Measurements from ENCODE around the gene SINHCAF.

Gene SINHCAF

GRCh38 chr12:31362115-31362758 is 36.3 kb upstream of the SINHCAF start:
- H3K4me3 ChIP-seq (ENCODE audit: low read length) = no peak overlapping the region
- H3K27me3 ChIP-seq (replicated peaks; ENCODE audit: control insufficient read depth, insufficient read depth, low read length) = peaks cover 3% of the 10 kb centered on the region
- no peaks in the 10 kb centered on the region for H3K4me1 ChIP-seq (ENCODE audit: control insufficient read depth, insufficient read depth, low read length)
- DNase-seq (ENCODE audit: low read depth) = no peak
- no peaks in the 10 kb centered on the region for H3K9me3 ChIP-seq (ENCODE audit: control insufficient read depth, low read length)
- no peaks in the 10 kb centered on the region for H3K36me3 ChIP-seq (ENCODE audit: control insufficient read depth, insufficient read depth, low read length, severe bottlenecking)
- no peak overlapping the region for H3K9ac ChIP-seq (ENCODE audit: low read length)

- Histone ChIP-seq H3K36me3 (ENCODE audit: control insufficient read depth, insufficient read depth, low read length, severe bottlenecking) (no peaks in the 10 kb centered on the region), H3K9ac (ENCODE audit: low read length) (no peak overlapping the region), H3K9me3 (ENCODE audit: control insufficient read depth, low read length) (no peaks in the 10 kb centered on the region), H3K27me3 (replicated peaks; ENCODE audit: control insufficient read depth, insufficient read depth, low read length) (peaks cover 3% of the 10 kb centered on the region), H3K4me1 (ENCODE audit: control insufficient read depth, insufficient read depth, low read length) (no peaks in the 10 kb centered on the region), H3K4me3 (ENCODE audit: low read length) (no peak overlapping the region)
- DNase-seq (ENCODE audit: low read depth) = no peak
Observed at GRCh38 chr12:31361730-31362114, 35.8 kb upstream of the SINHCAF start.

- no peak for DNase-seq (ENCODE audit: low read depth)
- Histone ChIP-seq H3K4me1 (ENCODE audit: control insufficient read depth, insufficient read depth, low read length) (no peaks in the 10 kb centered on the region), H3K36me3 (ENCODE audit: control insufficient read depth, insufficient read depth, low read length, severe bottlenecking) (no peaks in the 10 kb centered on the region), H3K27me3 (replicated peaks; ENCODE audit: control insufficient read depth, insufficient read depth, low read length) (peaks cover 6% of the 10 kb centered on the region), H3K9me3 (ENCODE audit: control insufficient read depth, low read length) (no peaks in the 10 kb centered on the region), H3K9ac (ENCODE audit: low read length) (no peak overlapping the region), H3K4me3 (ENCODE audit: low read length) (no peak overlapping the region)
Observed at GRCh38 chr12:31355747-31356107, 29.8 kb upstream of the SINHCAF start.

GRCh38 chr12:31353750-31354708 is 28.1 kb upstream of the SINHCAF start:
- peaks cover 11% of the 10 kb centered on the region for H3K27me3 ChIP-seq (replicated peaks; ENCODE audit: control insufficient read depth, insufficient read depth, low read length)
- no peak overlapping the region for H3K4me3 ChIP-seq (ENCODE audit: low read length)
- no peaks in the 10 kb centered on the region for H3K9me3 ChIP-seq (ENCODE audit: control insufficient read depth, low read length)
- H3K4me1 ChIP-seq (ENCODE audit: control insufficient read depth, insufficient read depth, low read length) = no peaks in the 10 kb centered on the region
- H3K36me3 ChIP-seq (ENCODE audit: control insufficient read depth, insufficient read depth, low read length, severe bottlenecking) = no peaks in the 10 kb centered on the region
- no peak for DNase-seq (ENCODE audit: low read depth)
- H3K9ac ChIP-seq (ENCODE audit: low read length) = no peak overlapping the region

- Histone ChIP-seq H3K36me3 (ENCODE audit: control insufficient read depth, insufficient read depth, low read length, severe bottlenecking) (no peaks in the 10 kb centered on the region), H3K4me1 (ENCODE audit: control insufficient read depth, insufficient read depth, low read length) (no peaks in the 10 kb centered on the region), H3K27me3 (replicated peaks; ENCODE audit: control insufficient read depth, insufficient read depth, low read length) (peaks cover 18% of the 10 kb centered on the region), H3K9ac (ENCODE audit: low read length) (no peak overlapping the region), H3K4me3 (ENCODE audit: low read length) (no peak overlapping the region), H3K9me3 (ENCODE audit: control insufficient read depth, low read length) (no peaks in the 10 kb centered on the region)
- no peak for DNase-seq (ENCODE audit: low read depth)
Observed at GRCh38 chr12:31346267-31346666, 20.3 kb upstream of the SINHCAF start.

- no peak overlapping the region for H3K4me3 ChIP-seq (ENCODE audit: low read length)
- H3K27me3 ChIP-seq (replicated peaks; ENCODE audit: control insufficient read depth, insufficient read depth, low read length) = peaks cover 12% of the 10 kb centered on the region
- no peak for DNase-seq (ENCODE audit: low read depth)
- no peaks in the 10 kb centered on the region for H3K4me1 ChIP-seq (ENCODE audit: control insufficient read depth, insufficient read depth, low read length)
- H3K9ac ChIP-seq (ENCODE audit: low read length) = no peak overlapping the region
- no peaks in the 10 kb centered on the region for H3K9me3 ChIP-seq (ENCODE audit: control insufficient read depth, low read length)
- no peaks in the 10 kb centered on the region for H3K36me3 ChIP-seq (ENCODE audit: control insufficient read depth, insufficient read depth, low read length, severe bottlenecking)
Observed at GRCh38 chr12:31343139-31343538, 17.2 kb upstream of the SINHCAF start.

GRCh38 chr12:31342286-31342685 is 16.3 kb upstream of the SINHCAF start:
- no peak for DNase-seq (ENCODE audit: low read depth)
- H3K27me3 ChIP-seq (replicated peaks; ENCODE audit: control insufficient read depth, insufficient read depth, low read length) = peaks cover 9% of the 10 kb centered on the region
- H3K36me3 ChIP-seq (ENCODE audit: control insufficient read depth, insufficient read depth, low read length, severe bottlenecking) = no peaks in the 10 kb centered on the region
- no peak overlapping the region for H3K9ac ChIP-seq (ENCODE audit: low read length)
- H3K4me3 ChIP-seq (ENCODE audit: low read length) = no peak overlapping the region
- H3K9me3 ChIP-seq (ENCODE audit: control insufficient read depth, low read length) = no peaks in the 10 kb centered on the region
- H3K4me1 ChIP-seq (ENCODE audit: control insufficient read depth, insufficient read depth, low read length) = no peaks in the 10 kb centered on the region

- no peak for DNase-seq (ENCODE audit: low read depth)
- Histone ChIP-seq H3K27me3 (replicated peaks; ENCODE audit: control insufficient read depth, insufficient read depth, low read length) (no peaks in the 10 kb centered on the region), H3K4me3 (ENCODE audit: low read length) (no peak overlapping the region), H3K9me3 (ENCODE audit: control insufficient read depth, low read length) (no peaks in the 10 kb centered on the region), H3K9ac (ENCODE audit: low read length) (no peak overlapping the region), H3K4me1 (ENCODE audit: control insufficient read depth, insufficient read depth, low read length) (no peaks in the 10 kb centered on the region), H3K36me3 (ENCODE audit: control insufficient read depth, insufficient read depth, low read length, severe bottlenecking) (no peaks in the 10 kb centered on the region)
Observed at GRCh38 chr12:31339831-31340622, 14.1 kb upstream of the SINHCAF start.

GRCh38 chr12:31337952-31338351 is 12.0 kb upstream of the SINHCAF start:
- H3K27me3 ChIP-seq (replicated peaks; ENCODE audit: control insufficient read depth, insufficient read depth, low read length) = no peaks in the 10 kb centered on the region
- H3K4me3 ChIP-seq (ENCODE audit: low read length) = no peak overlapping the region
- no peaks in the 10 kb centered on the region for H3K36me3 ChIP-seq (ENCODE audit: control insufficient read depth, insufficient read depth, low read length, severe bottlenecking)
- H3K9ac ChIP-seq (ENCODE audit: low read length) = no peak overlapping the region
- no peak for DNase-seq (ENCODE audit: low read depth)
- no peaks in the 10 kb centered on the region for H3K4me1 ChIP-seq (ENCODE audit: control insufficient read depth, insufficient read depth, low read length)
- no peaks in the 10 kb centered on the region for H3K9me3 ChIP-seq (ENCODE audit: control insufficient read depth, low read length)

GRCh38 chr12:31331242-31331641 is 5.3 kb upstream of the SINHCAF start:
- no peak for DNase-seq (ENCODE audit: low read depth)
- Histone ChIP-seq H3K27me3 (replicated peaks; ENCODE audit: control insufficient read depth, insufficient read depth, low read length) (no peaks in the 10 kb centered on the region), H3K9ac (ENCODE audit: low read length) (no peak overlapping the region), H3K36me3 (ENCODE audit: control insufficient read depth, insufficient read depth, low read length, severe bottlenecking) (no peaks in the 10 kb centered on the region), H3K4me3 (ENCODE audit: low read length) (no peak overlapping the region), H3K4me1 (ENCODE audit: control insufficient read depth, insufficient read depth, low read length) (no peaks in the 10 kb centered on the region), H3K9me3 (ENCODE audit: control insufficient read depth, low read length) (no peaks in the 10 kb centered on the region)

All from adipocyte (in vitro differentiated cells).